GM12875 (cell line): ENCODE data around the gene CALN1.

Source experiments
- H3K4me3 ChIP-seq: one replicate; pipeline ENCODE4 v1.5.1; 2011; ENCODE audit warnings: low read depth, low read length, control low read depth
- TF ChIP-seq, protein P1 (sequence below): IDR thresholded peaks from 2 replicates; pipeline ENCODE4 v1.5.1; 2011; ENCODE audit warnings: low read depth, mild to moderate bottlenecking, control low read depth, inconsistent platforms, low read length, moderate library complexity, borderline replicate concordance; ENCODE audit not compliant: insufficient read depth

CALN1 gene

DNA sequence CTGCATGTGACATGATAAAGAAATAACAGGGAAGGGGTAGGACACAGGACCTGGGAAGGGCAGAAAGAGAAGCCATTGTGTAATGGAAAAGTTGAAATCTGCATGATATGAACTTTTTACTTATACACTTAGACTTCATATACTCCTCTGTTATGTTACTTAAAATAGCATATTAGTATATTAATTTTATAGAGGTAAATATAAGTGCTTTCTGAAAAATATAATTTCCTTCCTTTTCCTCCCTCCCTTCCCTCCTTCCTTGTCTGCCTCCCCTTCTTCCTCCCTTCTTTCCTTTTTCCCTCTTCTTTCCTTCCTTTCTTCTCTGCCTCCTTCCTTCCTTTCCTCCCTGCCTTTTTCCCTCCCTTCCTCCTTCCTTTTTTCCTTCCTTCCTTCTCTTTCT is 363.7 kb downstream of the CALN1 start:
- H3K4me3 ChIP-seq, result no peak overlapping the region
- TF ChIP-seq, protein P1, sequence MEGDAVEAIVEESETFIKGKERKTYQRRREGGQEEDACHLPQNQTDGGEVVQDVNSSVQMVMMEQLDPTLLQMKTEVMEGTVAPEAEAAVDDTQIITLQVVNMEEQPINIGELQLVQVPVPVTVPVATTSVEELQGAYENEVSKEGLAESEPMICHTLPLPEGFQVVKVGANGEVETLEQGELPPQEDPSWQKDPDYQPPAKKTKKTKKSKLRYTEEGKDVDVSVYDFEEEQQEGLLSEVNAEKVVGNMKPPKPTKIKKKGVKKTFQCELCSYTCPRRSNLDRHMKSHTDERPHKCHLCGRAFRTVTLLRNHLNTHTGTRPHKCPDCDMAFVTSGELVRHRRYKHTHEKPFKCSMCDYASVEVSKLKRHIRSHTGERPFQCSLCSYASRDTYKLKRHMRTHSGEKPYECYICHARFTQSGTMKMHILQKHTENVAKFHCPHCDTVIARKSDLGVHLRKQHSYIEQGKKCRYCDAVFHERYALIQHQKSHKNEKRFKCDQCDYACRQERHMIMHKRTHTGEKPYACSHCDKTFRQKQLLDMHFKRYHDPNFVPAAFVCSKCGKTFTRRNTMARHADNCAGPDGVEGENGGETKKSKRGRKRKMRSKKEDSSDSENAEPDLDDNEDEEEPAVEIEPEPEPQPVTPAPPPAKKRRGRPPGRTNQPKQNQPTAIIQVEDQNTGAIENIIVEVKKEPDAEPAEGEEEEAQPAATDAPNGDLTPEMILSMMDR, result no peak

DNA sequence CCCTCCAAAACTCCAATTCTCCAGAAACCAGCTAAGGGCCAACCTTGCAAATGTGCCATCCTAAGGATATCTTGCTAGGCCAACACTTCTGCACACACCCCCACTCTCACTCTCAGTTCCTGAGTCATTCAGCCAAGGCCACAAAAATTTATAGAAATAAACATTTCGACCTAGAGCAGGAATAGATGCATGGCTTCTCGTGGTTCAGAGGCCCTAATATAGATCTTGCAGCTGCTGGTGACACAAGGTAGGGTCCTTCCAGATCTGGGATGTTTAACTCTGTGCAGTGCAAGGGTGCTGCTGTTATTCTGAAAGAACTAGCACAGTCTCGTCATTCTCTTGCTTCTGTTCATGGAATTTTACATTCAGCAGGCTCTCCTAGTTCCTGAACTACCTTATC is 369.3 kb downstream of the CALN1 start:
- no peak overlapping the region for H3K4me3 ChIP-seq
- TF ChIP-seq, protein P1, result no peak

DNA sequence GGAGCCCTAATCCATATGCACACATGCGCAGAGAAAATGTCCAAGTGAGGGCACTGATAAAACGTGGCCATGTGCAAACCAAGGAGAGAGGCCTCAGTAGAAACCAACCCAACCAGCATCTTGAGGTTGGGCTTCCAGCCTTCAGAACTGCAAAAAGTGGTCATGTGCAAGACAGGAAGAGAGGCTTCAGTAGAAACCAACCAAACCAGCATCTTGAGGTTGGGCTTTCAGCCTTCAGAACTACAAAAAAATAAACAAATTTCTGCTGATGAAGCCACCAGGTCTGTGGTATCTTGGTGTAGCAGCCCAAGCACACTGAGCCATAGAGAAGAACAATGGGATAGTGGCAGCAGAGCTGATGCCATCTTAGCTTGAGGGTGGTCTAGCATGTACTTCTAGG is 371.5 kb downstream of the CALN1 start:
- no peak overlapping the region for H3K4me3 ChIP-seq
- TF ChIP-seq, protein P1, result no peak

DNA sequence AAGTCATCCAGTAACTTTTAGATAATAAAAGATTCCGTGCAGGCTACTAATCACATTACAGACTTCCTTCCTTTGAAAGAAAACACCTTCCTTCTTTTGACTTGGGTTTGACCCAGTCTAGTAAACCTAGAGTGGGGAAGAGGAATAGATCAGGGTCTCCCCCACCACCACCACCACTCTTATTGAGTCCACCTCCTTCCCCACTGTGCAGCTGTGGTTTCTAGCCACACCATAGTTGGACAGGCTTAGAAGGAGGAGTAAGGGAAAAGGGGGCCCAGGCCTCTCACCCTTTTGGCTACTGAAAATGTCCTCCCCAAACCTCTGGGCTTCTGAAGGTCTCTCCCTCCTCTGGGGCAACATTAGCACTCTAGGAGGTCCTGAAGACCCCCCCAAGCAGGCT is 372.7 kb downstream of the CALN1 start:
- TF ChIP-seq, protein P1, result no peak
- H3K4me3 ChIP-seq, result no peak overlapping the region

DNA sequence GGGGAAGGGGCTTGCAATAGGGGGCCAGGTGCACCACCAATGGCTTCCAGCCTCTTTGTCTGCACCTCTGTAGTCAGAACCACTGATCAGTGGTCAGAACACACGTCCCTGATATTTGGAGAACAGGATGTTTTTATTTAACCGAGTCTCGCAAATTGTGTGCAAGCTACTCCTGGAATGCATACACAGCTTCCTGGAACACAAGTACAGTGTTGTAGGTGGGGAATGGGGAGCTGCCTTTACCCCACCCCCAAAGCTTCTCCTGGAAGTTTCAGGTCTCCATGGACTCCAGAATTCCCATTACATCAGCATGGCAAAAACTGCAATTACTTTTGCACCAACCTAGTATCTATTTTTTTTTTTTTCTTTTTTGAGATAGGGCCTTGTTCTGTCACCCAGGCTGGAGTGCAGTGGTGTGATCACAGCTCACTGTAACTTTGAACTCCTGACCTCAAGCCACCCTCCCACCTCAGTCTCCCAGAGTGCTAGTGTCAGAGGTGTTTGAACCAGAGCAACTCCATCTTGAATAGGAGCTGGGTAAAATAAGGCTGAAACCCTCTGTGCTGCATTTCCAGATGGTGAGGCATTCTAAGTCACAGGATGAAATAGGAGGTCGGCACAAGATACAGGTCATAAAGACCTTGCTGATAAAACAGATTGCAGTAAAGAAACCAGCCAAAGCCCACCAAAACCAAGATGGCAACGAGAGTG is 374.0 kb downstream of the CALN1 start:
- no peak overlapping the region for H3K4me3 ChIP-seq
- TF ChIP-seq, protein P1, result no peak

DNA sequence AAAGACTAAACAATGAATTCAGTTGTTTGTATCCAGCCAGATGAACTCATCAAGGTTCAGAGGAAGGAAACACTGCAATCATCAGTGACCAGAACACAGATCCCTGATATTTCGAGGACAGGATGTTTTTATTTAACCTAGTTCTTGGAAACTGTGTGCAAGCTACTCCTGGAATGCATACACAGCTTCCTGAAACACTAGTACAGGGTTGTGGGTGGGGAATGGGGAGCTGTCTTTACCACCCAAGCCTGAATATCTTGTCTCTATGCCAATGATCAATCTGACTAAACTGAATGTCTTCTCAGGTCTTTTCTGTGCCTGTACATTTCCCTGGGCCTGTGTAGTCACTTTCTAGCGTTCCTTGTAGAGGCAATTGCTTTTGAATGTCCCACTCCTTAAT is 374.6 kb downstream of the CALN1 start:
- H3K4me3 ChIP-seq, result no peak overlapping the region
- TF ChIP-seq, protein P1, result no peak

DNA sequence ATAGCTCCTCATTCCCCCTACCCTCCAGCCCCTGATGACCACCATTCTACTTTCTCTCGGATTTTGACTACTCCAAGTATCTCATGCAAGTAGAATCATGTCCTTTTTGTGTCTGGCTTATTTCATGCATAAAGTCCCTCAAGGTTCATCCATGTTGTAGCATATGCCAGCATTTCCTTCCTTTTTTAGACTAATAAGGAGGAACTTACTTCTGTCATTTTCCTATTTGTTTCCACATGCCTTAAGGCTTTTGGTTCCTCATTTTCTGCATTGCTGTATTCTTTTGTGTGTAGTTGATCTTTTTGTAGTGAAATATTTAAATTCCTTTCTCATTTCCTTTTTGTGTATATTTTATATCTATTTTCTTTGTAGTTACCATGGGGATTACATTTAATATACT is 376.9 kb downstream of the CALN1 start:
- no peak overlapping the region for H3K4me3 ChIP-seq
- TF ChIP-seq, protein P1, result no peak
